Astrocyte of the cerebellum (primary cell): Measurements from ENCODE around the gene ACACA.

ENCODE experiments used
- DNase-seq: peaks from one replicate; pipeline ENCODE4 v3.0.0-alpha.2; 2011; ENCODE audit warnings: low read depth
- H3K4me3 ChIP-seq: 2 replicates; pipeline ENCODE4 v1.5.1; 2011; ENCODE audit warnings: mild to moderate bottlenecking, low read depth, low read length, moderate library complexity
- CTCF ChIP-seq: IDR thresholded peaks from 2 replicates; pipeline ENCODE4 v1.5.1; 2012; ENCODE audit warnings: low read length, low read depth, moderate library complexity, mild to moderate bottlenecking; ENCODE audit errors: missing control alignments
- in situ Hi-C: cut with HindIII; loops from 2 replicates; pipeline ENCODE4 v1.10.0; 2017; ENCODE audit warnings: low sequenced_read_pairs

ACACA gene

GRCh38 chr17:37301288-37301687, 105.3 kb downstream of the ACACA start:
- DNase-seq: peak; percentile 18
- no peak for TF ChIP-seq CTCF
- H3K4me3 ChIP-seq: no peak overlapping the region
- in situ Hi-C loops: no loop called here

GRCh38 chr17:37300683-37301082, 106.0 kb downstream of the ACACA start:
- no peak for DNase-seq
- in situ Hi-C loops: no loop called here
- no peak for TF ChIP-seq CTCF

GRCh38 chr17:37299257-37299980, 107.2 kb downstream of the ACACA start:
- in situ Hi-C loops: no loop called here
- no peak for DNase-seq
- H3K4me3 ChIP-seq: no peak overlapping the region
- TF ChIP-seq CTCF: no peak

More at GRCh38 chr17:37300683-37301082, 106.0 kb downstream of the ACACA start:
- H3K4me3 ChIP-seq: no peak overlapping the region

DNA sequence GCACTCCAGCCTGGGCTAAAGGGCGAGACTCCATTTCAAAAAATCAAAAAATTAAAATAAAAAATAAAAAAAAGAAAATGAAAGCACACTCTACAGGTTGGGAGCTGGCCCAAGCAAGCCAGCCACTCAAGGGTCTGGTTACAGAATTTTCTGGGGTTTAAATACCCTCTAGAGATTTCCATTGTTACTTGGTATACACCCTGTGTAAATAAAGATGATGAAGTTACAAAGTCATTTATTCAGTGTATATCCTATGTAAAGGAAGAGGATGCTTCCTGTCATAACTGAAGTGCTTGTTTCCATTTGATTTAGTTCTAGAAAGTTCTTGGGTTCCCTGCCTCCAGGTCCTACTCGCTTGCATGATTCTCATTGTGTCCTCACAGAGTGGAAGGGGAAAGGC, 110.7 kb downstream of the ACACA start:
- no peak for DNase-seq
- in situ Hi-C loops: no loop called here
- H3K4me3 ChIP-seq: no peak overlapping the region
- no peak for TF ChIP-seq CTCF

DNA sequence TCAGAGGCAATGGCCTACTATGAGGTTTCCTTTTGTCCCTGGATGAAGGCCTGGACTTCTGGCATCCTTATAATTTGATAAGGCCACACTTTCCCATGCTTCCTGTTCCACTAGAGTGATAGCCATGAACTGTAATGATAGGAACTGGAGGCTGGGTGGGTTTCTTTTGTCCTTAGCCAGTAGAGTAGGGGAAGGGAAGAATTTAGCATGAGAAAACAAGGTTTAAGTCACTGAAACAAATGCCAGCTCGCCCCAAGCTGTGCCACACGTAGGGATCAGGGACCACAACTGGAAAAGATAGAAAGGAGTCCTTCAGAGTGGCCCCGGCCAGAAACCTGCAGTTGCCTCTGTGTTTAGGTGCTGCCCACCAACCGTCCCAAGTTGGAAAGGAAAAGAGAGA, 111.7 kb downstream of the ACACA start:
- H3K4me3 ChIP-seq: no peak overlapping the region
- no peak for DNase-seq
- no peak for TF ChIP-seq CTCF
- in situ Hi-C loops: no loop called here

- DNase-seq: no peak
- no peak overlapping the region for H3K4me3 ChIP-seq
- TF ChIP-seq CTCF: no peak
- in situ Hi-C loops: no loop called here
These were observed 112.9 kb downstream of the ACACA start for GRCh38 chr17:37293770-37294169.
